Lower leg skin (tissue), 3 donors: ENCODE results near the gene CFDP1.

Experiments used
- CTCF ChIP-seq, 3 donors: fragments of 450-650 bp; IDR thresholded peaks; one replicate each; pipeline ENCODE4 v1.5.1; 2016; ENCODE audit warnings: antibody characterized with exemption in 3 of 3, mild to moderate bottlenecking in 3 of 3, moderate library complexity in 2 of 3
- POLR2A ChIP-seq, 2 donors: fragments of 450-650 bp; IDR thresholded peaks; one replicate each; pipeline ENCODE4 v1.6.1; 2016 to 2017; ENCODE audit warnings: antibody characterized with exemption in 2 of 2, mild to moderate bottlenecking in 1 of 2, moderate library complexity in 1 of 2

GRCh38 chr16:75429621-75430403 lies 3.5 kb downstream of the CFDP1 start:
- TF ChIP-seq CTCF (IDR thresholded peaks at IDR 0.05): no peak
- no peak for TF ChIP-seq POLR2A (IDR thresholded peaks at IDR 0.05)
